Measurements from ENCODE around the gene RYK. TPM values are rescaled to one million over a fixed set of nuclear protein-coding genes. Genes with fewer than 3 reads are reported as not detected.
A peak's percentile ranks its signal among the peaks of the same experiment; 100 is the strongest.

RYK gene
- total RNA-seq, 1 donor from 2014 or later = 32.2 TPM

DNA sequence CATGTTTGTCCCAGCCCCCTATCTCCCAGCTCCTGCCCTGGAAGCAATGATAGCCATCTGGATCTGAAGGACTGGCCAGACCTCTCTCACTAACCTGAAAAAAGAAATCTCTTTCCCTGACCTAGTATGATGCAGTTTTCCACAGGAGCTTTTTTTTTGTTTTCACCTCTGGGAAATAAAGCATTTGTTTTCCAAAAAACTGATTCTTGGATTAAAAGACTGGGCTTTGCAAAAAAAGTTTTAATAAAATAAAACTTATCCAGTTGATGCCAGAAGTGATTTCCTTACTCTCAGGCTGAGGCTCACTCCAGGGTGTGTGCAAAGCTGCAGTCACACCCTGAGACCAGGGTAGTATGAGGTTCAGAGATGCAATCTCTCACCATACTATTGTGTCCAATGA lies 104.0 kb downstream of the RYK start:
- ATAC-seq = peak; percentile 13

DNA sequence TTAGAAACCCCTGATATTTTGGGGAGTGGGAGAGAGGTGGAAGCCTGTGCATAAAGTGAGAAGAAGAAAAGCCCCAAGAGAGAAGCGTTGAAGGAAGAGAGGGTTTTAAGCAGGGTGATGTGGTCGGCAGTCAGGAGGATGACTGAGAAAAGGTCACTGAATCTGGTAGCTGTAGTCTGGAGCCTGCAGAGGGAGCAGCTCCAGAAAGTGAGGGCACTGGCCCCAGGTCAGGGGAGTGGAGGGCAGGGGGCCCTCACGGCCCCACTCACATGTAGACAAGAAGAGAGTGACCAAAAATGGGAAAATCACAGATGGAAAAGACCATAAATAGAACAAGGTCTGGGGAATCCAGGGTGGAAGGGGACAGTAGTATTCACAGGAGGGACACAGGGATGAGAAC lies 105.5 kb downstream of the RYK start:
- no peak for ATAC-seq

DNA sequence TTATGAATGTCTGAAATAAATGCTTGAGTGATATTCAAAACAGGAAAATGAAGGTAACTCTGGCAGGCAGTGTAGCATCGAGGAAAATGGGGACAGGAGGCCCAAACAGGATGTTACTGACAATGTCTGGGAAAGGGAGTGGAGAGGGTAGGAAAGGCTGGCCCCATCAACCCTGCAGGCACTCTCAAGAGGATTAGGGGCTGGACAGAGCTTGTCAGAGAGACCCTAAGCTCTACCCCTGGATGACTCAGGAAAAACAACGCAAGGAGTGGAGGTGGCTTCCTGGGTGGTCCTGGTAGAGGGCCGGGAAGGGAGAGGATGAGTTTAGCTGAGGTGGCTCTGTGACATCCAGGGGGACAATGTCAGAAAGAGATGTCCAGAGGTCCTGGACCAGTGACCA lies 106.0 kb downstream of the RYK start:
- ATAC-seq = no peak

DNA sequence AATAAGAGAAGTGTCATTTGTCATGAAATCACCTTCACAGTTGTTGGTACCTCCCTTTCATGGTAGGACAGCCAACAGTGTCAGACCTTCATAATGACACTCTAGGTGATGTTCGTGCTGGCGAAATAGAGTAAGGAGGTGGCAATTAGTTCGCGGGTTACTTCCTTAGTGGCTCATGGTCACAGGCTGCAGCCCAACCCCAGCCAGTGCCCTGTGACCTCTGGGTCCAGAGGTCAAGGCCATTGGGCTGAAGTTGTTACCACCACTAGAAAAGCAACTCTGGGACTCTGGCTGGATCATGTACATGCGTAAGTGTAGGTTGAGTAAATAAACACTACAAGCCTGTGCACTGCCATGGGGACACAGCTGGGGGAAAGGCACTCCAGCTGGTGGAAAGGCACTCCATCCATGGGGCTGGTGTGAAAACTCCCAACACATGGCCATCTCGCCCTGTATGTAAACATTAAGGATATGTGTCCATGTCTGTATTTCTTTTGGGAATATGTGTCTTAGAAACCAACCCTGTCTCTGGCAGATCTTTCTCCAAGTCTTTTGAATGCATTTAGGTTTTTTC lies 106.7 kb downstream of the RYK start:
- ATAC-seq = peak; percentile 20

DNA sequence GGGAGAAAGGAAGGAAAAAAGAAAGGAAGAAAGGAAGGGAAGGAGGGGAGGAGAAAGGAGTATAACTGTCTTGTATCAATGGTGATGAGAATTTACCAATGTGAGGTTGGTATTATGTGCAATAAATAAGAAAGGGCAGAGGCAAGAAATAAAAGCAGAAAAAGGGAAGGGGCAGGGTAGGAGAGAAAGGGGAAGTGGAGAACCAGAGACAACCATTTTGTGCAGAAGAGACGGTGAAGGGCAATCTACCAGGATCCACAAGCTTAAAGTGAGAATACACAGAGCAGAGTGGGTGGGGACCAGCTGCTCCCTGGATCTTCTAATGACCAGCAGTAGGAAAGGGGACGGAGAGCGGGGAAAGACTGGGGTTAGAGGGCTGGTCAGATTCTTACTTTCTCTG lies 114.1 kb downstream of the RYK start:
- no peak for ATAC-seq

DNA sequence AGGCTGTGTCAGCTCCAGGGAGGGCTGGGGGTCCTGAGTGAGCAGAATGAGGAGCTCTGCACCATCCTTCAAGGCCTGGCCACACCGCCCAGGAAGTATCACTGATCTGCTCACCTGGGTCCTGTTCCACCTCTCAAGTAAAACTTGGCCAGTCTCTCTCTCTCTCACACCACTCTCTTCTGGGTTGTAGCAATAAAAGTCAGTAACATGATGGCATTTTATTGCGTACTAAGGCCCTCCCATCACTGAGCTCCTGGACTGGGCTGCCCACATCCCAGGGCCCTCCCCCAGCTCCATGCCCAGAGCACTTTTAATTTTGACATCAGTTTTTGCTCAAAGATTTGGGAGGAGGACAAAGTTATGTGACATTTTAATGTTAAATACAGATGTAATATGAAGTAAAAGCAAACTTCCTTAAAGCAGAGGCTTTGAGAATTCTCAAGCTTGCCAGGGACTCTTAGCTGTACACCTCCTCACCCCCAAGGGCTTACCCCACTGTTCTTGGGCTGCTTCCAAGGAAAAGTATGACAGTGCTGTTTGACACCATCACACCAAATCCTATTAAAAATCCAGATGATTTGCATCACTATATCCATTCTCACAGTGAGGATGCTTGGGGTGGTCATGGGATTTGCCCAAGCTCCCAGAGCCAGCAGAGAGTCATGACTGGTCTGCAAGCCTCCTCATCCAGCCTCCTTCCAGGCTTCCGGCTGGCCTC lies 115.8 kb downstream of the RYK start:
- ATAC-seq = no peak

DNA sequence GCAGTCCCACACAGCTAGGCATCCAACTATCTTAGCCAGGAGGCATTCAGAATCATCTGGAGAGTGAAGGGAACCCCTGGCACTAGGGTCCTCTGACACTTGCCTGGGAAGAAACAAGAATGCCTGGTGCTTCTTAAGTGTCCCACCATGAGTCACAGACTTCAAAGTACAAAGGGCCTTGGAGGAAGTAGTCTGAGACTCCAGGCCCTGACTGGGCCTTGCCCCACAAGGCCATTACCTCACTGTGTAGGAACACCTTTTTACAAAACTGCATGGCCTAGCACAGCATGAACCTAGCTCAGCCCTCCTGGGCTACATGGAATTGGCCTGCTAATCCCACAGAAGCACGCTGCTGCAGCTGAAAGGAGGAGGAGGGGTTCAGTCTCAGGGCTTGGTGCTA lies 116.4 kb downstream of the RYK start:
- ATAC-seq = peak; percentile 32

DNA sequence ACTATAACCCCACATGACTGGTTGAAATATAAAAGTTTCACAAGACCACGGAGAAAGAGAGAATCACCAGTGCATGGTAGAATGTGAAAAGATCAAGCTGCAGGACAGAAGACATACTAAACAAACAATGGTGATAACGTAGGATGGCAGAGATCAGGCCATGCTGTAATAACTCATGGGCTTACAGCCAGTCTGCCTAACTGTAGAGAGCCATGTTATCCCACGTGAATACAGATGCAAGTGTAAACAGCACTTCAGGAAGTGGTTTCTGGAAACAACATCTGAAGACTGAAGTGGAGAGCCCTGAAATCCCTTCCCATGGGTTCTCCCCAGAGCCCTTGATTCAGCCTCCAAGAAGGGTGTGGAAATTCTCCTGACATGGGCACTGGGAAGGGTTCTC lies 117.7 kb downstream of the RYK start:
- ATAC-seq = no peak

DNA sequence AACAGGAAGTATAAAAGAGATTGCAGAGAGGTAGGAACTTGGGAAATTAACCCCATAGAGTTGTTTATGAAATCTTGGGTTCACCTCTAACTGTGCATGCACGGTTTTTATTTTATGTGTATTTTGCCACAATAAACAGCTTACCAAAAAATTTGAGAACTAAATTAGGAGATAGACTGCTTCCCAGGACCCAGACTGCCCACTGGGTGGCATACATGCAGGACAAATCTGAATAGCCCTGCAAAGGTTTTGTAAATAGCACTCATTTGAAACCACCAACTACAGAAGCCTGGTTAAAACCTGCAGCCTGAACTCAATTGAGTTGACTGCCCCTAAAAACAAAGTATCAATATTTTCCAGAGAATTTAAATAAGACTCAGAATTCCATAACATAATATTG lies 124.5 kb downstream of the RYK start:
- ATAC-seq = no peak

DNA sequence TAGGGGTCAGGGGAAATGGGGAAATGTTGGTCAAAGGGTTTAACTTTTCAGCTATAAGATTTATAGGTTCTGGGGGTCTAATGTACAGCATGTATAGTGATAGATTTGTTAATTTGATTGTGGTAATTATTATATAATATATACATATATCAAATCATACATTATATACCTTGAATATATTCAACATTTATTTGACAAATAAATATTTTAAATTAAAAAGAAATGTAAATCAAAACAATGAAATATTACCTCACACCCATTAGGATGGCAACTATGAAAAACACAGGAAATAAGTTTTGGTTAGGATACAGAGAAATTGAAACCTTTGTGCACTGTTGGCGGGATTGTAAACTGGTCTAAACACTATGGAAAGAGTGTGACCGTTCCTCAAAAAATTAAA lies 135.9 kb downstream of the RYK start:
- ATAC-seq = no peak

DNA sequence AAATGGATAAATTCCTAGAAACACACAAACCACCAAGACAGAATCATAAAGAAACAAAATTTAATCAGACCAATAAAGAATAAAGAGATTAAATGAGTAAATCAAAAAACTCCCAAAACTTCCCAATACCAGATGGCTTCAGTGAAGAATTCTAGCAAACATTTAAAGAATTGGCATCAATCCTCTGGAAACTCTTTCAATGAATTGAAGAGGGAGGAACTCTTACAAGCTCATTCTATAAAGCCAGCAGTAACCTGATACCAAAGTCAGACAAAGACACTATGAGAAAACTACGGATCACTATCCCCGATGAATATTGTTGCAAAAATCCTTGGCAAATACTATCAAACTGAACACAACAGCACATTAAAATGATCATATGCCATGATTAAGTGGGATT lies 139.0 kb downstream of the RYK start:
- ATAC-seq = no peak

DNA sequence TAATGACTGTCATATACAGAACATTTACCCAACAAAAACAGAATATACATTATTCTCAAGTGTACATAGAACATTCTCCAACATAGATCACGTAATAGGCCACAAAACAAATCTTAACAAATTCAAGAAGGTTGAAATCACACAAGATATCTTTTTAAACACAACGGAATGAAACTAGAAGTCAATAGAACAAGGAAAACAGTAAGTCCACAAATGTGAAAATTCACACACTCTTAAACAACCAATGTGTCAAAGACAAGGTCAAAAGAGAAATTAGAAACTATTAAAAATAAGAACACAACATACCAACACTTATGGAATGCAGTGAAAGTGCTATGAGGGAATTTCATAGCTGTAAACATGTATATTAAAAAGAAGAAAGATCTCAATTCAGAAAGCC lies 139.7 kb downstream of the RYK start:
- ATAC-seq = no peak

Other genes with a start within 250 kb of the RYK start
- 17.6 TPM for gene SLCO2A1, start 220.9 kb downstream of the RYK start, total RNA-seq
- gene AMOTL2, start 123.6 kb upstream of the RYK start, total RNA-seq = 33.2 TPM
- 17.5 TPM for gene ANAPC13, start 235.1 kb upstream of the RYK start, total RNA-seq
- 11.0 TPM for gene CEP63, start 235.2 kb upstream of the RYK start, total RNA-seq